AG04450 (cell line): ENCODE results near the gene PPP1R14C. TPM values are rescaled to one million over a fixed set of nuclear protein-coding genes. Genes with fewer than 3 reads are reported as not detected.

Source experiments
- CTCF ChIA-PET: fragments of 300-600, 350-600 bp; formaldehyde crosslinking; extraction: SDS; loops from one replicate; lab custom pipeline; 2022; ENCODE audit warnings: antibody characterized with exemption, inconsistent platforms; lab: Charles Lee
- POLR2A ChIA-PET: fragments of 350-600 bp; formaldehyde crosslinking; extraction: SDS; loops from one replicate; lab custom pipeline; 2021; ENCODE audit warnings: antibody characterized with exemption, inconsistent platforms; lab: Yijun Ruan, JAX
- DNase-seq: peaks from one replicate; pipeline ENCODE4 v3.0.0-alpha.2; 2011; ENCODE audit warnings: low read depth, low spot score
- H3K27ac ChIP-seq: one replicate; pipeline ENCODE4 v1.5.1; 2012; ENCODE audit warnings: low read depth, low read length, control low read depth
- H3K27me3 ChIP-seq: one replicate; pipeline ENCODE4 v1.6.0; 2012; ENCODE audit warnings: low read length; ENCODE audit not compliant: control insufficient read depth, insufficient read depth
- H3K4me3 ChIP-seq: 2 replicates; pipeline ENCODE4 v1.5.1; 2011; ENCODE audit warnings: mild to moderate bottlenecking, low read depth, low read length, control low read depth
- H3K9me3 ChIP-seq: 2 replicates; pipeline ENCODE4 v1.5.1; 2012; ENCODE audit warnings: low read length; ENCODE audit not compliant: control insufficient read depth, insufficient read depth
- CTCF ChIP-seq: IDR thresholded peaks from 2 replicates; pipeline ENCODE4 v1.5.1; 2011; ENCODE audit warnings: low read depth, low read length, control low read depth, inconsistent platforms
- polyA plus RNA-seq: library from polyadenylated mRNA; depleted of rRNA; stranded (reverse); fragments of >200 nt; gene quantifications from 2 replicates; pipeline ENCODE4 v1.2.3, GENCODE V29; 2011

The PPP1R14C gene
- polyA plus RNA-seq, 1 experiment = not detected

DNA sequence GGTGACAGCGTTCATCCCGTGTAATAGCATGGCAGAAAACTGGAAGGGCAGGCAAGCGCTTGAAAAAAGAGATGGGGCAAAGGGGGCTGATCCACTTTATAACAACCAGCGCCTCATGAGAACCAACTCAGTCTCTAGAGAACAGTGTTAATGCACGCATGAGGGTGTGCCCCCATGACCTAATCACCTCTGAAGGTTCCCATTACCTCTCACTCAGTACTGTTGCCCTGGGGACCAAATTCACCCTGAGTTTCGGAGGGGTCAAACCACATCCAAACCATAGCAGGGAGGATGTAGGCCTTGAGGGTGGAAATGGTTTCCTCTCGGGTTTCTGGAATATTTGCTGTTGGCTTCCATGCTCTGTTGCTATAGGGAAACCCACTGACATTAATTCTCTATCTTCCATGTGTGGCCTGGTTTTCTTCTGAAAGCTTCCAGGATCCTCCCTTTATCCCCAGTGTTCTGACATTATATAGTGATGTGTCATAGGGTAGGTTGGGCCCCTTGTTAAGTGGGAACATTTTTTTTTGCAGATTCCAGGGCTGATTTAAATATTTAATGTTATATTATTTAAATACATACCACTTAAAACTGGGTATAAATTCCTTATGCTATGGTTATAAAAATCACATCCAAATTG is 65.2 kb downstream of the PPP1R14C start:
- Histone ChIP-seq H3K27me3 (peaks cover 2% of the 10 kb centered on the region), H3K27ac (no peak overlapping the region), H3K4me3 (no peak overlapping the region), H3K9me3 (no peaks in the 10 kb centered on the region)
- no peak for DNase-seq
- ChIA-PET CTCF (no interaction called here), POLR2A (no interaction called here)
- TF ChIP-seq CTCF = no peak

DNA sequence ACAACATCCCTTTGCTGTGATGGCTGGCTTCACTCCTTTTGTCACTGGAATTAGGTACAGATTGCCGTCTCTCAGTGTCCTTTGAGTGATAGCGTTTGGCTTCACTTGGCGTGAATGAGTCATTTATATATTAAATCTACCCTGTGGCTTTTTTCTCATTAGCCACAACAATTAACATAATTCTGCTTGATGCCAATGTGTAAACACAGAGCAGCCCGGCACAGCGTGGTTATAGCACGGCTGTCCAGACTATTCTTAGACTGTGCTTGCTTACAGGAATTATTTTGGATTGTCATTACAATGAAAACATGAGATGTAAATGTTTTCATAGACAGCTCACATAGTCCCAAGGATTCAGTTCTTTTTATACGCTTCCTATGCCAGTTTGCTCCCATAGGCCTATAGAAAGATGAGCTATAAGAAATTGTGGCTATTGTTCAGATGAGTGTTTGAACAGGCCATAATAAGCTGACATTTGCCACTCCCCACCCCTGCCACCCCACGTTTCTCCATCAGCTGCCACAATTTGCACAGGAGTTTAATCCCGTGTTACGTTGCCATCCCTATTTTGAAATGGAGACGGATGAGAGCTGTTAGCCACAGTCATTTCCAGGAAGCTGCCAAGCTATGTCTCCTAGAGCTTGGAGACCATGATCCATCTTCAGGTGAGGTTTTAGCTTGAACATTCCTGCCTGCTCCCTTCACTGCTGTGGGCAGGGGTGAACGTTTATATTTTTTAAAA is 65.9 kb downstream of the PPP1R14C start:
- ChIA-PET CTCF (no interaction called here), POLR2A (no interaction called here)
- Histone ChIP-seq H3K4me3 (no peak overlapping the region), H3K9me3 (no peaks in the 10 kb centered on the region), H3K27me3 (no peaks in the 10 kb centered on the region), H3K27ac (no peak overlapping the region)
- no peak for DNase-seq
- TF ChIP-seq CTCF = no peak

GRCh38 chr6:150209415-150209814 is 66.6 kb downstream of the PPP1R14C start:
- no peaks in the 10 kb centered on the region for H3K9me3 ChIP-seq
- no peak overlapping the region for H3K27ac ChIP-seq
- ChIA-PET POLR2A (no interaction called here), CTCF (no interaction called here)
- no peak for TF ChIP-seq CTCF
- H3K4me3 ChIP-seq = no peak overlapping the region
- no peak for DNase-seq
- H3K27me3 ChIP-seq = no peaks in the 10 kb centered on the region

DNA sequence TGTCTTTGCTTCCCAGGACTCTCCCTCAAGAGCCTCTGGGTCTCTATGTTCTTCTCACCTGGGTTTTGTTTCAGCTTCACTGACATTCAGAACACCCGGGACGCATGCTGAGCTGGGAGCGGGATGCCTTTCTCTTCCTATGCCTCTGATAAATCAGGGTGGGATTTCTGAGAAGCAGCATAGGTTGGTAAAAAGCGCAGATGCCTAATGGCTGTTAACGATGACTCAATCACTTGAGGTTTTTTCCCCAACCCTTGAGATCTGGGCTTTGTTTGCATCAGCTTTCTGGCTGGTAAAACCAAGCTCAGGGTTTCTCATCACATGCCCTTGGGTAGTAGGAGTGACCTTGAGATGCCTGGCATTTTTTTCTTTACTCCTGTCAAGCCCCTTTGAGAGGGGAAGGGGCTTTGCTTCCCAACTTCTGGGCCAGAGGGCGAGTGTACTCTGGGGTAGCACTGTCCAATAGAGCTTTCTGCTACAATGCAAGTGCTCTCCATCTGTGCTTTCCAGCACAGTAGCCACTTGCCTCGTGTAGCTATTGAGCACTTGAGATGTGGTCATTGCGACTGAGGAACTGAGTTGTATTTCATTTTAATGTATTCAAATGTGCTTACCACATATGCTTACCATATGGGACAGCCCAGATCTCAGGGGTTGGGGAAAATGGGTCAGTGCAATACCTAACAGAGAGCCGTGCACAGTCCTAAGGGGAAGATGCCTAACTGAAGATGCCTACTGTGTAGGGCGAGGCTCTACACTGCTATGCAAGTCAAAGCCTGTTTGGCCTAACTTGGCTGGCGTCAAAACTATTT is 69.1 kb downstream of the PPP1R14C start:
- ChIA-PET POLR2A (no interaction called here), CTCF (no interaction called here)
- no peak for DNase-seq

More for the DNA sequence above, 69.1 kb downstream of the PPP1R14C start:
- Histone ChIP-seq H3K9me3 (no peaks in the 10 kb centered on the region), H3K4me3 (no peak overlapping the region), H3K27ac (no peak overlapping the region), H3K27me3 (peaks cover 7% of the 10 kb centered on the region)
- TF ChIP-seq CTCF = no peak
